Neutrophil (primary cell): ENCODE data around the gene CEL.

Experiments
- H3K27ac ChIP-seq: fragments of 200-600 bp; sonication (generic); 2 replicates; pipeline ENCODE4 v1.5.1; 2016; ENCODE audit warnings: mild to moderate bottlenecking, moderate library complexity
- H3K27me3 ChIP-seq: fragments of 200-600 bp; sonication (generic); 2 replicates; pipeline ENCODE4 v1.6.0; 2016; ENCODE audit warnings: mild to moderate bottlenecking
- H3K36me3 ChIP-seq: fragments of 200-600 bp; sonication (generic); 2 replicates; pipeline ENCODE4 v1.5.1; 2017
- H3K4me1 ChIP-seq, 2 experiments: fragments of 200-600 bp in 1 of 2; sonication (generic) in 1 of 2; 1 replicate in 1 of 2; 2 replicates in 1 of 2; pipeline versions ENCODE4 v1.5.1 to v1.6.1; 2013 to 2016; ENCODE audit warnings: low read depth in 1 of 2, low read length in 1 of 2, mild to moderate bottlenecking in 1 of 2, moderate library complexity in 1 of 2; ENCODE audit not compliant: control insufficient read depth in 1 of 2, insufficient read depth in 1 of 2
- H3K4me3 ChIP-seq, 2 experiments: fragments of 200-600 bp in 1 of 2; sonication (generic) in 1 of 2; 1 replicate in 1 of 2; 2 replicates in 1 of 2; pipeline ENCODE4 v1.5.1; 2013 to 2016; ENCODE audit warnings: low read depth in 1 of 2, low read length in 1 of 2, mild to moderate bottlenecking in 1 of 2, moderate library complexity in 1 of 2
- H3K9me3 ChIP-seq: fragments of 200-600 bp; sonication (generic); 2 replicates; pipeline ENCODE4 v1.5.1; 2016
- TF ChIP-seq, protein P1 (sequence below): fragments of 200-600 bp; sonication (generic); IDR thresholded peaks from 2 replicates; pipeline ENCODE4 v1.5.1; 2016; ENCODE audit warnings: antibody characterized with exemption

Gene CEL

DNA sequence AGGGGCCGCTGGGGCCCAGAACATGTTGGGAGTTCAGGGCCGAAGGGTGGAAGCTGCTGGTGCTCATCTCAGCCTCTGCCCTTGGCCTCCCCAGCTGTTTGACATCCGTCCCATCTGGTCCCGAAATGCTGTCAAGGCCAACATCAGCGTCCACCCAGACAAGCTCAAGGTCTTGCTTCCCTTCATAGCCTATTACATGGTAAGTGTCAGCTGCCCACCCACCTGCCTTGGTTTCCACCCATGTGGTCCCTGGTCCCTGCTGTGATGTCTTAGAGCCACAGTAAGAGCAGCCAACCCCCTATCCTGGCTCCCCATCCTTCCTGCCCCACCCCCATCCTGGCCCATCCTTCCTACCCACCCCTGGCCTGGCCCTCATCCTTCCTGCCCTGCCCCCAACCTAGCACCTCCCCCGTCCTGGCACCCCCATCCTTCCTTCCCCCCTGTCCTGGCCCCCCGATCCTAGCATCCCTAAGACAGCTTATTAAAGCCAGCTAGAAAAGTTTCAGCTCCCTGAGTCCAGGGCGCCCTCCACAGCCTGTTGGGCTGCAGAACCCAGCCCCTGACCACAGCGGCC is 9.7 kb upstream of the CEL start:
- Histone ChIP-seq H3K36me3 (peaks cover 98% of the 10 kb centered on the region), H3K4me3 (no peak overlapping the region), H3K4me1 (no peaks in the 10 kb centered on the region), H3K27me3 (no peaks in the 10 kb centered on the region), H3K9me3 (no peaks in the 10 kb centered on the region), H3K27ac (no peak overlapping the region)
- TF ChIP-seq, protein P1, sequence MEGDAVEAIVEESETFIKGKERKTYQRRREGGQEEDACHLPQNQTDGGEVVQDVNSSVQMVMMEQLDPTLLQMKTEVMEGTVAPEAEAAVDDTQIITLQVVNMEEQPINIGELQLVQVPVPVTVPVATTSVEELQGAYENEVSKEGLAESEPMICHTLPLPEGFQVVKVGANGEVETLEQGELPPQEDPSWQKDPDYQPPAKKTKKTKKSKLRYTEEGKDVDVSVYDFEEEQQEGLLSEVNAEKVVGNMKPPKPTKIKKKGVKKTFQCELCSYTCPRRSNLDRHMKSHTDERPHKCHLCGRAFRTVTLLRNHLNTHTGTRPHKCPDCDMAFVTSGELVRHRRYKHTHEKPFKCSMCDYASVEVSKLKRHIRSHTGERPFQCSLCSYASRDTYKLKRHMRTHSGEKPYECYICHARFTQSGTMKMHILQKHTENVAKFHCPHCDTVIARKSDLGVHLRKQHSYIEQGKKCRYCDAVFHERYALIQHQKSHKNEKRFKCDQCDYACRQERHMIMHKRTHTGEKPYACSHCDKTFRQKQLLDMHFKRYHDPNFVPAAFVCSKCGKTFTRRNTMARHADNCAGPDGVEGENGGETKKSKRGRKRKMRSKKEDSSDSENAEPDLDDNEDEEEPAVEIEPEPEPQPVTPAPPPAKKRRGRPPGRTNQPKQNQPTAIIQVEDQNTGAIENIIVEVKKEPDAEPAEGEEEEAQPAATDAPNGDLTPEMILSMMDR: no peak

DNA sequence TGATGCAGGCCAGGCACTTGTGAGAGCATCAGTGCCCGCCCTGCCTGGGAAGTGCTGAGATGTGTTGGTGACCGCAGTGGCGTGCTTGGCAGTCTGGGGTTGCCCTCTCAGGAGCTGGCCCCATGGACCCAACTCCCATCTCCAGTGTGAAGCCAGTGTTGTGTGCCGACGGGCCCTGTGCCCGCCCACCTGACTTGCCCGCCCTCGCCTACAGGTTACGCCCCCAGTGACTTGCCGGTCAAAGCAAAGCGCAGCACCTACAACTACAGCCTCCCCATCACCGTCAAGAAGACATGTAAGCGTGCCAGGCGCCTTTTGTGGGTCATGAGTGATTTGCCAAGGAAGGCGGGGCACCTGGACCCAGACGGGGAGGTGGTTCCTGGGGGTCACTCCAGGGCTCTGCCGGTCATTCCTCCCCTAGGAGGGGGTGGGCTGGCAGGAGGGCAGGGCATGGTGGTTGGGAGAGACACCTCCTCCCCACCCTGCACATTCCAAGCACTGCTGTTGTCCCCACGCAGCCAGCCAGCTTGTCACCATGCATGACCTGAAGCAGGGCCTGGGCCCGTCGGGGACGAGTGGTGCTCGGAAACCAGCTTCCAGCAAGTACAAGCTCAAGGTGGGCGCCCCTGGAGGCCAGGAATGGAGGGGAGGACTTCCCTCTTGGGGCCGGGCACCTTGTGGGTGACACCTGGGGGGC is 7.4 kb upstream of the CEL start:
- H3K4me3 ChIP-seq: no peak overlapping the region
- H3K4me1 ChIP-seq: no peaks in the 10 kb centered on the region
- H3K27ac ChIP-seq: no peak overlapping the region
- H3K27me3 ChIP-seq: no peaks in the 10 kb centered on the region
- TF ChIP-seq, protein P1: no peak
- H3K36me3 ChIP-seq: peaks cover 93% of the 10 kb centered on the region
- no peaks in the 10 kb centered on the region for H3K9me3 ChIP-seq

DNA sequence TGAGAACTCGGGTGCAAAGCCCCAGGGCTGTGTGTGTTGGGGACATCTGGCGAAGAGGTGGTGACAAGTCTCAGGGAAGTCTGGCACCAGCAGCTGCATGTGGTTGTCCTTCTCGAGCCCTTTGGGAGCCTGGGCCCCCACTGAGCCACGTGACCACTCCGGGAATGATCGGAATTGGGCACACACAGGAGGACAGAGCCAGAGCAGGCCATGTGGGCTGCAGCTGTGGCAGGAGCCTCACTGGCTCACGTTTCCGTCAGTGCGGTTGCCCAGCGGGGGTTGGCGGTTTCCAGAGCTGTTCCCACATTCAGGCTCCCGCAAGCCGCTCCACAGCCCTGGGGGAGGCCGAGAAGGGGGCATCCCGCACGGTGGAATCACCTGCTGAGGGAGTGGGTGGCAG is 6.8 kb upstream of the CEL start:
- no peaks in the 10 kb centered on the region for H3K9me3 ChIP-seq
- TF ChIP-seq, protein P1: no peak
- no peaks in the 10 kb centered on the region for H3K4me1 ChIP-seq
- no peaks in the 10 kb centered on the region for H3K27me3 ChIP-seq
- peaks cover 87% of the 10 kb centered on the region for H3K36me3 ChIP-seq
- H3K4me3 ChIP-seq: no peak overlapping the region
- H3K27ac ChIP-seq: no peak overlapping the region

DNA sequence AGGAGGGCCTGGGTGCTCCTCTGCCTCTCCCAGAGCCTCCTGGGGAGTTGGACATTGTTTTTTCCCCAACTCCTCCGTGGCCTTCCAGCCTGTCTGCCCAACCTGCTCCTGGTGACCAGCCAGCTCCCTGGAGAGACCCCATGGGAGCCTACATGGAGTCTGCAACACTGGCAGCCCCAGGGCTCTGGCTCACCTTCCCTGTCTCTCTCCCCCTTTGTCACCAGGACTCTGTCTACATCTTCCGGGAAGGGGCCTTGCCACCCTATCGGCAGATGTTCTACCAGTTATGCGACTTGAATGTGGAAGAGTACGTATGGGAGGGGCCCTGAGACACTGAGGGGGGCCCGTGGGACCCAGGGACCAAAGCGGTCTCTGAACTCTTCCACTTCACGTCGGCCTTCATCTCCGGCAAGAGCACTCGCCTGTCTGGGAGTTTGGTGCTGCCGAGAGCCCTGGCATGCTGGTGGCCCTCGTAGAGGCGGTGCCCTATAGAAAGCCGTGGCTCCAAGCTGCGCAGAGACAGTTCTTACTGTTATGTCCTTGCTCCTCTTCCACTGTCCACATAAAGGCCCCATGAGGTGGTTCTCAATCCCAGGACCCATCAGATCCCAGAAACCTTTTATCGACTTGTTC is 5.9 kb upstream of the CEL start:
- Histone ChIP-seq H3K9me3 (no peaks in the 10 kb centered on the region), H3K27ac (no peak overlapping the region), H3K4me3 (no peak overlapping the region), H3K27me3 (peaks cover 5% of the 10 kb centered on the region), H3K36me3 (peaks cover 77% of the 10 kb centered on the region), H3K4me1 (no peaks in the 10 kb centered on the region)
- TF ChIP-seq, protein P1: no peak

DNA sequence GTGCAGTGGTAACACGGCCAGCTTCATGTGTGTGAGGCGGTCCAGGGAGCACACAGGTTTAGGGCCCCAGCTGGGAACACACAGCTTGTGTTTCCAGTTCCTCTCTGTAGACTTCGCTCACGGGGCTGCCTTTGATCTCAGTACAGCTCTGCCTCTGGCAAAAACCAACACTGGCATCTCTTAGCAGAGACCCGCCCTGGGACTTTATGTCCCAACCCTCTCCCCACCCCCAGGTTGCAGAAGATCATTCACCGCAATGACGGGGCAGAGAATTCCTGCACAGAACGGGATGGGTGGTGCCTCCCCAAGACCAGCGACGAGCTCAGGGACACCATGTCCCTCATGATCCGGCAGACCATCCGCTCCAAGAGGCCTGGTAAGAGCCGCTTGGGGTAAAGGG is 5.2 kb upstream of the CEL start:
- no peak overlapping the region for H3K4me3 ChIP-seq
- TF ChIP-seq, protein P1: no peak
- no peaks in the 10 kb centered on the region for H3K9me3 ChIP-seq
- no peaks in the 10 kb centered on the region for H3K4me1 ChIP-seq
- H3K27me3 ChIP-seq: peaks cover 5% of the 10 kb centered on the region
- no peak overlapping the region for H3K27ac ChIP-seq
- H3K36me3 ChIP-seq: peaks cover 71% of the 10 kb centered on the region
